ENCODE results near the gene GAREM1.

- TF ChIP-seq POLR2A (IDR thresholded peaks at IDR 0.05) (no peak), CTCF (IDR thresholded peaks at IDR 0.05) (no peak)
Measured at GRCh38 chr18:32310101-32310500, 160.6 kb downstream of the GAREM1 start.
